ENCODE results near the gene NFS1.
"Not testable (repeated sequence)": the region's sequence is repeated elsewhere in the genome, so short reads cannot be mapped to it uniquely, and the experiment has no call there.

Gene NFS1

GRCh38 chr20:35699127-35699956 lies at the start of gene NFS1, which contains the start of gene ROMO1:
NFS1 (minus strand) TSS chr20:35699352; CDS start chr20:35699288, 64 bp downstream.
ROMO1 (plus strand) TSS chr20:35699405; CDS start chr20:35699633, 228 bp downstream.
- peak within 1 kb of the TSS; percentile 61 for H3K27ac ChIP-seq
- H3K27me3 ChIP-seq (replicated peaks), result no peaks in the 10 kb centered on the region
- in situ Hi-C loops (cut with HindIII; ENCODE audit: low pct_ligation_motif_present, low sequenced_read_pairs), result no loop called here
- peak; percentile 18 for TF ChIP-seq CTCF (IDR thresholded peaks at IDR 0.05; ENCODE audit: low read depth, low read length, missing control alignments)
- H3K36me3 ChIP-seq (replicated peaks), result peaks cover 34% of the 10 kb centered on the region
- H3K4me3 ChIP-seq (ENCODE audit: low read depth, low read length), result peak within 1 kb of the TSS; percentile 99
- peak; percentile 61 for DNase-seq

GRCh38 chr20:35744492-35744841 lies 45.3 kb upstream of the NFS1 start:
- in situ Hi-C loops (cut with HindIII; ENCODE audit: low pct_ligation_motif_present, low sequenced_read_pairs), result loop anchor here (25.0 kb wide), 1 partner anchor 143 kb away; no protein-coding TSS in a partner anchor
- peaks cover 22% of the 10 kb centered on the region for H3K36me3 ChIP-seq (replicated peaks)
- not testable (repeated sequence) for H3K4me3 ChIP-seq (ENCODE audit: low read depth, low read length); DNase-seq; H3K27me3 ChIP-seq (replicated peaks)
- peak overlapping the region; percentile 99 for H3K27ac ChIP-seq

- in situ Hi-C loops (cut with HindIII; ENCODE audit: low pct_ligation_motif_present, low sequenced_read_pairs), result loop anchor here (25.0 kb wide), 1 partner anchor 143 kb away; no protein-coding TSS in a partner anchor
- Histone ChIP-seq H3K4me3 (ENCODE audit: low read depth, low read length) (no peak overlapping the region), H3K27ac (peak overlapping the region; percentile 99), H3K36me3 (replicated peaks) (peaks cover 25% of the 10 kb centered on the region), H3K27me3 (replicated peaks) (no peaks in the 10 kb centered on the region)
- no peak for TF ChIP-seq CTCF (IDR thresholded peaks at IDR 0.05; ENCODE audit: low read depth, low read length, missing control alignments)
- DNase-seq, result no peak
Measured at GRCh38 chr20:35743693-35744491, 44.7 kb upstream of the NFS1 start.

GRCh38 chr20:35742741-35743523 lies 43.8 kb upstream of the NFS1 start:
- H3K4me3 ChIP-seq (ENCODE audit: low read depth, low read length), result peak overlapping the region; percentile 66
- H3K27me3 ChIP-seq (replicated peaks), result no peaks in the 10 kb centered on the region
- peak overlapping the region; percentile 99 for H3K27ac ChIP-seq
- no peak for TF ChIP-seq CTCF (IDR thresholded peaks at IDR 0.05; ENCODE audit: low read depth, low read length, missing control alignments)
- in situ Hi-C loops (cut with HindIII; ENCODE audit: low pct_ligation_motif_present, low sequenced_read_pairs), result loop anchor here (25.0 kb wide), 1 partner anchor 144 kb away; no protein-coding TSS in a partner anchor
- H3K36me3 ChIP-seq (replicated peaks), result peaks cover 34% of the 10 kb centered on the region
- DNase-seq, result no peak

GRCh38 chr20:35741892-35742740 lies 43.0 kb upstream of the NFS1 start, which contains the start of gene RBM39:
RBM39 (minus strand) TSS chr20:35742260; CDS start chr20:35740874, 1,386 bp downstream.
- Histone ChIP-seq H3K27me3 (replicated peaks) (no peaks in the 10 kb centered on the region), H3K4me3 (ENCODE audit: low read depth, low read length) (peak within 1 kb of the TSS; percentile 96), H3K27ac (peak within 1 kb of the TSS; percentile 100), H3K36me3 (replicated peaks) (peaks cover 40% of the 10 kb centered on the region)
- TF ChIP-seq CTCF (IDR thresholded peaks at IDR 0.05; ENCODE audit: low read depth, low read length, missing control alignments), result peak; percentile 63
- in situ Hi-C loops (cut with HindIII; ENCODE audit: low pct_ligation_motif_present, low sequenced_read_pairs), result loop anchor here (25.0 kb wide), 1 partner anchor 145 kb away; no protein-coding TSS in a partner anchor
- peak; percentile 100 for DNase-seq

Data from brain microvascular endothelial cell (primary cell).